Heart left ventricle (tissue), 13 donors: Measurements from ENCODE around the gene CHMP2A.

ENCODE experiments used
- CTCF ChIP-seq, 12 donors: fragments of 200-600 bp; sonication (generic) in 4 of 12; IDR thresholded peaks; one replicate each; pipeline versions ENCODE4 v1.5.0 to v1.8.0; 2018 to 2022; ENCODE audit warnings: antibody characterized with exemption in 12 of 12, mild to moderate bottlenecking in 5 of 12
- POLR2A ChIP-seq, 2 donors: fragments of 450-650 bp; IDR thresholded peaks; one replicate each; pipeline ENCODE4 v1.6.1; 2017; ENCODE audit warnings: antibody characterized with exemption in 2 of 2, mild to moderate bottlenecking in 2 of 2, moderate library complexity in 2 of 2
- donor health status: ischemic (EF 13 %, LVEDD 7.1; RV severe dilation, severe dysfunction).
- donor health status: DM: no; HTN: yes; CAD: no.
- donor health status: DM: no; HTN: no; CAD: no.
- donor health status: ischemic (EF 25% LVEDD 6.9; RV normal size, moderate dysfunction).
- donor health status: ischemic (EF 25% LVEDD 5.7; RV mildly dilated, moderate dysfunction).
- donor health status: ischemic (EF 35%, LVEDD 5.7; RV mildly dilated, moderate dysfunction).
- donor health status: nonischemic (EF 11% LVEDD 7.7; RV severe dilation, severe dysfunction).
- donor health status: DM: yes; HTN: yes; CAD: no.
- donor health status: PGD.
- donor health status: ischemic (EF 29% LVEDD 5.4; RV normal size, mild dysfunction).
- donor health status: nonischemic (EF 23%, LVEDD 6.1; RV moderate dilation, normal function).

GRCh38 chr19:58582985-58583384 lies 28.1 kb upstream of the CHMP2A start:
- TF ChIP-seq POLR2A (IDR thresholded peaks at IDR 0.05) (no peak), CTCF (IDR thresholded peaks at IDR 0.05) (no peak)
